ENCODE data around the gene KIDINS220.

KIDINS220 gene

DNA sequence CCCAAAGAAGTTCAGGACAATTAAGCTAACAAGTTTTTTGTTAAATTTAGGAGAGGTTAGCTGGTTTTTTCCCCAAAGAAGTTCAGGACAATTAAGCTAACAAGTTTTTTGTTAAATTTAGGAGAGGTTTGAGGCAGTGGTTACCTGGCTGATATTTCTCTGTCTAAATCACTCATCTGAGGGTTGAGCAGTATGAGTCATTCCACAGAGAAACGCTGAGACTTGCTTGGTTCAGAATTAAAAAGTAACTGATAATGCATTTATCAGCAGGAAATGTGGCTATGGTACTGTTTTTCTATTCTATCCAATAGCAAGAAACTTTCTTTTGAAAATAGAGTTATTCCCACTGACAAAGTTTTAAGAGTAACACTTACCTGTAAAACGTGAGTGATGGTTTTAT lies 22.8 kb upstream of the KIDINS220 start:
- DNase-seq = no peak

DNA sequence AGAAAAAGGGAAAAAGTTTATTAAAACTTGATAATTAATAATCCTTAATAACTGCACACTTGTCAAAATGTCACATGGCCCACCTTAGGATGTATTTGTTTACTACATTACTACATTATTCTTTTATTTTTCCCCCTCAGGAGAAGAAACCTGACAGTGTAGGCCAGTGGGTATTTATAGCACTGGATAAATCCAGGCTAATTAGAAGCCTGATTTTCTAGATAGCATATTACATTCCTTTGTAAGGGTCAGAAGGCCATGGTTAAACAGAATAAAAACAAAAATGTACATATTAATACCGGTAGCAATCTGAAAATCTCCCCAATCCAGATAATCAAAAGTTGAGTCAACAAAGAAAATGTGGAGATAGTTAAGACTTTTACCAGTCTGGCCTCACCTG lies 21.5 kb upstream of the KIDINS220 start:
- Histone ChIP-seq H3K4me2 (ENCODE audit: insufficient read depth, low read length) (no peak overlapping the region), H3K4me1 (ENCODE audit: insufficient read depth, low read length) (no peaks in the 10 kb centered on the region), H4K20me1 (ENCODE audit: insufficient read depth, low read length) (no peaks in the 10 kb centered on the region), H3K9me3 (ENCODE audit: insufficient read depth, low read length, severe bottlenecking) (no peaks in the 10 kb centered on the region), H3K27me3 (ENCODE audit: insufficient read depth, low read length, poor library complexity) (no peaks in the 10 kb centered on the region), H3K36me3 (ENCODE audit: insufficient read depth, low read length) (peaks cover 10% of the 10 kb centered on the region; the same call in 1 of the 2 replicates), H3K27ac (ENCODE audit: low read length) (no peak overlapping the region), H2AFZ (ENCODE audit: low read depth, low read length) (no peak overlapping the region), H3K79me2 (ENCODE audit: insufficient read depth, low read length) (no peaks in the 10 kb centered on the region), H3K9ac (ENCODE audit: low read depth, low read length) (no peak overlapping the region), H3K4me3 (ENCODE audit: low read depth in 1 of 2, low read length in 2 of 2) (no peak overlapping the region)
- TF ChIP-seq, protein P1, sequence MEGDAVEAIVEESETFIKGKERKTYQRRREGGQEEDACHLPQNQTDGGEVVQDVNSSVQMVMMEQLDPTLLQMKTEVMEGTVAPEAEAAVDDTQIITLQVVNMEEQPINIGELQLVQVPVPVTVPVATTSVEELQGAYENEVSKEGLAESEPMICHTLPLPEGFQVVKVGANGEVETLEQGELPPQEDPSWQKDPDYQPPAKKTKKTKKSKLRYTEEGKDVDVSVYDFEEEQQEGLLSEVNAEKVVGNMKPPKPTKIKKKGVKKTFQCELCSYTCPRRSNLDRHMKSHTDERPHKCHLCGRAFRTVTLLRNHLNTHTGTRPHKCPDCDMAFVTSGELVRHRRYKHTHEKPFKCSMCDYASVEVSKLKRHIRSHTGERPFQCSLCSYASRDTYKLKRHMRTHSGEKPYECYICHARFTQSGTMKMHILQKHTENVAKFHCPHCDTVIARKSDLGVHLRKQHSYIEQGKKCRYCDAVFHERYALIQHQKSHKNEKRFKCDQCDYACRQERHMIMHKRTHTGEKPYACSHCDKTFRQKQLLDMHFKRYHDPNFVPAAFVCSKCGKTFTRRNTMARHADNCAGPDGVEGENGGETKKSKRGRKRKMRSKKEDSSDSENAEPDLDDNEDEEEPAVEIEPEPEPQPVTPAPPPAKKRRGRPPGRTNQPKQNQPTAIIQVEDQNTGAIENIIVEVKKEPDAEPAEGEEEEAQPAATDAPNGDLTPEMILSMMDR (IDR thresholded peaks at IDR 0.05; ENCODE audit: borderline replicate concordance, extremely low read depth, low read length, poor library complexity, severe bottlenecking) = no peak
- TF ChIP-seq EZH2 (IDR thresholded peaks at IDR 0.05; ENCODE audit: borderline replicate concordance, low read depth, low read length, severe bottlenecking) = no peak
- DNase-seq (no peak), ATAC-seq (ENCODE audit: insufficient read depth, low read depth) (no peak)

More for the DNA sequence above, 22.8 kb upstream of the KIDINS220 start:
- Histone ChIP-seq H4K20me1 (ENCODE audit: insufficient read depth, low read length) (no peaks in the 10 kb centered on the region), H3K4me3 (ENCODE audit: low read depth in 1 of 2, low read length in 2 of 2) (no peak overlapping the region), H3K4me2 (ENCODE audit: insufficient read depth, low read length) (no peak overlapping the region), H3K27me3 (ENCODE audit: insufficient read depth, low read length, poor library complexity) (no peaks in the 10 kb centered on the region), H2AFZ (ENCODE audit: low read depth, low read length) (no peak overlapping the region), H3K36me3 (ENCODE audit: insufficient read depth, low read length) (peaks cover 10% of the 10 kb centered on the region; the same call in 1 of the 2 replicates), H3K79me2 (ENCODE audit: insufficient read depth, low read length) (no peaks in the 10 kb centered on the region), H3K9me3 (ENCODE audit: insufficient read depth, low read length, severe bottlenecking) (no peaks in the 10 kb centered on the region), H3K9ac (ENCODE audit: low read depth, low read length) (no peak overlapping the region), H3K4me1 (ENCODE audit: insufficient read depth, low read length) (no peaks in the 10 kb centered on the region), H3K27ac (ENCODE audit: low read length) (no peak overlapping the region)
- no peak for ATAC-seq (ENCODE audit: insufficient read depth, low read depth)
- TF ChIP-seq, protein P1 (IDR thresholded peaks at IDR 0.05; ENCODE audit: borderline replicate concordance, extremely low read depth, low read length, poor library complexity, severe bottlenecking) = no peak
- no peak for TF ChIP-seq EZH2 (IDR thresholded peaks at IDR 0.05; ENCODE audit: borderline replicate concordance, low read depth, low read length, severe bottlenecking)

- DNase-seq (no peak), ATAC-seq (ENCODE audit: insufficient read depth, low read depth) (no peak)
- Histone ChIP-seq H3K36me3 (ENCODE audit: insufficient read depth, low read length) (peaks cover 10% of the 10 kb centered on the region; the same call in 1 of the 2 replicates), H3K27me3 (ENCODE audit: insufficient read depth, low read length, poor library complexity) (no peaks in the 10 kb centered on the region), H3K79me2 (ENCODE audit: insufficient read depth, low read length) (no peaks in the 10 kb centered on the region), H3K4me1 (ENCODE audit: insufficient read depth, low read length) (no peaks in the 10 kb centered on the region), H4K20me1 (ENCODE audit: insufficient read depth, low read length) (no peaks in the 10 kb centered on the region), H3K9me3 (ENCODE audit: insufficient read depth, low read length, severe bottlenecking) (no peaks in the 10 kb centered on the region), H3K27ac (ENCODE audit: low read length) (no peak overlapping the region), H3K4me3 (ENCODE audit: low read depth in 1 of 2, low read length in 2 of 2) (no peak overlapping the region), H3K4me2 (ENCODE audit: insufficient read depth, low read length) (no peak overlapping the region), H2AFZ (ENCODE audit: low read depth, low read length) (no peak overlapping the region), H3K9ac (ENCODE audit: low read depth, low read length) (no peak overlapping the region)
- TF ChIP-seq, protein P1 (IDR thresholded peaks at IDR 0.05; ENCODE audit: borderline replicate concordance, extremely low read depth, low read length, poor library complexity, severe bottlenecking) = no peak
- no peak for TF ChIP-seq EZH2 (IDR thresholded peaks at IDR 0.05; ENCODE audit: borderline replicate concordance, low read depth, low read length, severe bottlenecking)
Observed at GRCh38 chr2:8858264-8858663, 20.9 kb upstream of the KIDINS220 start.

DNA sequence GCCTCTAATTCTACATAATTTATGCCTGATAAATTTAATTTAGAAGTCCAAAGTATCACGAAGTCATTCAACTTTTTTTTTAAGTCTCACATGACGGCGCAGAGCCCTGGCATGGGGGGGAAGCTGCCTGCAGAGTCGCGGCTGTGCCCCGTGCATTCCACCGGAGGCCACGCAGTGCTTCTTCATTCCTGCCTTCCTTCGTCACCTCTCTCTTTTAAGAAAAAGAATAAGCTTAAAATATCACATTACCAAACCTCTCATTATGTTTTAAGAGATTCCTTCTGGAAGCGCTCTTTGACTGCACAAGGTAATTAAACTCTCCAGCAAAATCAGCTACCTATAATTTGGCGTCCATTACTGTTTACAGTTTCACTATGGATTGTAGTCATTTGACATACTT lies 20.3 kb upstream of the KIDINS220 start:
- Histone ChIP-seq H2AFZ (ENCODE audit: low read depth, low read length) (no peak overlapping the region), H3K9ac (ENCODE audit: low read depth, low read length) (no peak overlapping the region), H3K4me2 (ENCODE audit: insufficient read depth, low read length) (no peak overlapping the region), H3K4me1 (ENCODE audit: insufficient read depth, low read length) (no peaks in the 10 kb centered on the region), H3K9me3 (ENCODE audit: insufficient read depth, low read length, severe bottlenecking) (no peaks in the 10 kb centered on the region), H3K27me3 (ENCODE audit: insufficient read depth, low read length, poor library complexity) (no peaks in the 10 kb centered on the region), H3K27ac (ENCODE audit: low read length) (no peak overlapping the region), H3K36me3 (ENCODE audit: insufficient read depth, low read length) (peaks cover 10% of the 10 kb centered on the region; the same call in 1 of the 2 replicates), H3K4me3 (ENCODE audit: low read depth in 1 of 2, low read length in 2 of 2) (no peak overlapping the region), H4K20me1 (ENCODE audit: insufficient read depth, low read length) (no peaks in the 10 kb centered on the region), H3K79me2 (ENCODE audit: insufficient read depth, low read length) (no peaks in the 10 kb centered on the region)
- no peak for ATAC-seq (ENCODE audit: insufficient read depth, low read depth)
- no peak for TF ChIP-seq EZH2 (IDR thresholded peaks at IDR 0.05; ENCODE audit: borderline replicate concordance, low read depth, low read length, severe bottlenecking)
- TF ChIP-seq, protein P1 (IDR thresholded peaks at IDR 0.05; ENCODE audit: borderline replicate concordance, extremely low read depth, low read length, poor library complexity, severe bottlenecking) = no peak
- DNase-seq = no peak
